HG02759 (cell line): ENCODE results near the gene MCAM.

Source experiments
- ATAC-seq: cut with Tn5 transposase; IDR thresholded peaks from one replicate; pipeline ENCODE4 v1.9.1; 2021; ENCODE audit warnings: mild to moderate bottlenecking, moderate library complexity; ENCODE audit not compliant: unreplicated experiment

The MCAM gene, protein sequence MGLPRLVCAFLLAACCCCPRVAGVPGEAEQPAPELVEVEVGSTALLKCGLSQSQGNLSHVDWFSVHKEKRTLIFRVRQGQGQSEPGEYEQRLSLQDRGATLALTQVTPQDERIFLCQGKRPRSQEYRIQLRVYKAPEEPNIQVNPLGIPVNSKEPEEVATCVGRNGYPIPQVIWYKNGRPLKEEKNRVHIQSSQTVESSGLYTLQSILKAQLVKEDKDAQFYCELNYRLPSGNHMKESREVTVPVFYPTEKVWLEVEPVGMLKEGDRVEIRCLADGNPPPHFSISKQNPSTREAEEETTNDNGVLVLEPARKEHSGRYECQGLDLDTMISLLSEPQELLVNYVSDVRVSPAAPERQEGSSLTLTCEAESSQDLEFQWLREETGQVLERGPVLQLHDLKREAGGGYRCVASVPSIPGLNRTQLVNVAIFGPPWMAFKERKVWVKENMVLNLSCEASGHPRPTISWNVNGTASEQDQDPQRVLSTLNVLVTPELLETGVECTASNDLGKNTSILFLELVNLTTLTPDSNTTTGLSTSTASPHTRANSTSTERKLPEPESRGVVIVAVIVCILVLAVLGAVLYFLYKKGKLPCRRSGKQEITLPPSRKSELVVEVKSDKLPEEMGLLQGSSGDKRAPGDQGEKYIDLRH

DNA sequence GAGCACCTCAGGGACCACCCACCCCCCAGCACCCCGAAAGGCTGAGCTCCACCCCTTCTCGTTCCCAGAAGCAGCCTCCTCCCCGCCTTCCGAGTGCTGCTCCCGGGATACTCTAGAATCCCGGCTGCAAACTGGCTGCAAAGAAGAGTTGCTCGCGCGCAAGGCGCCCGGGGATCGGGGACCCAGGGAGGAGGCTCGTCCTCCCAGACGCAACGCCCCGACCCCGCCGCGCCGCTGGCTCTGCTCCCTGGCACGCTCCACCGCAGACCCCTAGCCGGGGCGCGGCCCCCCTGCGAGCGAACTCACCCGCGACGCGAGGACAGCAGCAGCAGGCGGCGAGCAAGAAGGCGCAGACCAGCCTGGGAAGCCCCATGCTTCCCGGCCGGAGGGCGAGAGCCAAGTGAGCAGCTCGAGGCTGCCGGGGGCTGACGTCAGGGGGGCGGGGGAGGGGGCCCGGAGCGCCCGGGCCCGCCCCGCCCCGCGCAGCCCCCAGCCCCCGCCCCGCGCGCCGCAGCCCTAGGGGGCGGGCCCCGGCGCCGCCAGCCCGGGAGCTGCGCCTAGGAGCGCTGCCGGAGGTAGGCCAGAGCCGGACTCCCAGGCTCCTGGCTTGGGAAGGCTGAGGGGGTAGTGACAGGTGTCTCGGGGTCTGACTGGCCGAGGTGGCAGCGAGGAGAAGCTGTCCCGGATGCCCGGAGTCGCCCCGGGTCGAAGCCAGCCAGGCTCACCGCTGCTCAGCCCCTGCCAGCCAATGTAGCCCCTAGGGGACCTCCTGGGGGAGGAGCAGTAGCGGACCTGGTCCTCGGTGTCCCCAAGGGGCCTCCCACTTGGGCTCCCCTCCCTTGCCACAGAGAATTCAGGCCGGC lies at the start of gene MCAM:
Gene MCAM (minus strand): TSS at position 402 of the 863 bp plus-strand sequence. CDS start 29 bp downstream, at position 373.
- no peak for ATAC-seq

DNA sequence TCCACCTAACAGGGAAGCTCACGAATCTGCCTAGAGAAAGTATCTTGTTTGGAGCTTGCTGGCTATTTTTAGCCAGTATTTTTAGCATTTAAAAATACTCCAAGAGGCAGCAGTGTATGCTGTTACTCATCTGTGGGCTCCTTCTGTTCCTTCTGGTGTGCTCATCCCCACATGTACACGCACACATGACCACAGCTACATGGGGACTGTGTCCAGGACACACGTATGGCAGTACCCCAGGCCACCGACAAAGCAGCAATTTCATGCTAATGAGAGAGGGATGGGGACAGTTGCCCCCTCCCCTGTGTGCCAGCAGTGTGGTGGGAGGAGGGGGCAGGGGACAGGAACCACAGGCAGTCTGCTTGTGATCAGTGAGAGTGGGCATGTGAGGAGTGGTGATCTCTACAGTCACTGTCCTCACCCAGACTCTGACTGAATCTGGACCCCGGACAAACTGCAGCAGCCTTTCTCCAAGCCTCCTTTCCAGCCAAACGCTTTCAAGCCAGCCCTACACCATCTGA lies 48.2 kb upstream of the MCAM start:
- ATAC-seq = no peak

DNA sequence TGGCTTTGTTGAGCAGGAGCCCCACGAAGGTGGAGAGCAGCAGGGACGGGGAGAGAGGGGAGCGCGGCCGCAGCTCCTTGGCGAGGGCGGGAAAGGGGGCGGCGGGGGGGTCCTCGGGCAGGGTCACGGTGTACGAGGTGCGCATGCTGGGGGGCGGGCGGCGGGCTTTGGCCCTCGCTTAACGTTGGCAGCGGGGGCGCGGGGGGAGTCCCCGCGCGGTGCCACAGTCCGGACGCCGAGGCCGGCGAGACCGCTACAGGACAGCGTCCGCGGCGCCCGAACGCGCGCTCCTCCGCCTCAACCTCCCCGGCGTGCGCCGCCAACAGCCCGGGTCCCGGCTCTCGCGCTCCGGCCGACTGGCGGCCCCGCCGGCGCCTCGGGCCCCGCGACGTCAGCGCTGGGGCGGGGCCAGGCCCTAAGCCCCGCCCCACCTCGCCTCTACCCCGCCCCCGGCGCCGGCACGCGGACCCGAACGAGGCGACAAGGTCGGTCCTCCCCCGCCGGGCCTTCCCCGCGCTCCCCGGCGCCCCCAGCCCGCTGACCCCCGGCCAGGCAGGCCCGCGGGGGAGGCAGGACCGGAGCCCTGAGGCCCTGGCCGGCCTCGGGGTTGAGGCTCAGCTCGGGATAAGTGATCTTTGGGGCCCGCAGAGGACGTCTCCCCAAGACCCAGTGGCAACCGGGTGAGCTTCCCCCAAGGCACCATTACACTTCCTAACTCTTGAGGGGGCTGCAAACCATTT lies 47.1 kb upstream of the MCAM start:
- ATAC-seq = no peak

DNA sequence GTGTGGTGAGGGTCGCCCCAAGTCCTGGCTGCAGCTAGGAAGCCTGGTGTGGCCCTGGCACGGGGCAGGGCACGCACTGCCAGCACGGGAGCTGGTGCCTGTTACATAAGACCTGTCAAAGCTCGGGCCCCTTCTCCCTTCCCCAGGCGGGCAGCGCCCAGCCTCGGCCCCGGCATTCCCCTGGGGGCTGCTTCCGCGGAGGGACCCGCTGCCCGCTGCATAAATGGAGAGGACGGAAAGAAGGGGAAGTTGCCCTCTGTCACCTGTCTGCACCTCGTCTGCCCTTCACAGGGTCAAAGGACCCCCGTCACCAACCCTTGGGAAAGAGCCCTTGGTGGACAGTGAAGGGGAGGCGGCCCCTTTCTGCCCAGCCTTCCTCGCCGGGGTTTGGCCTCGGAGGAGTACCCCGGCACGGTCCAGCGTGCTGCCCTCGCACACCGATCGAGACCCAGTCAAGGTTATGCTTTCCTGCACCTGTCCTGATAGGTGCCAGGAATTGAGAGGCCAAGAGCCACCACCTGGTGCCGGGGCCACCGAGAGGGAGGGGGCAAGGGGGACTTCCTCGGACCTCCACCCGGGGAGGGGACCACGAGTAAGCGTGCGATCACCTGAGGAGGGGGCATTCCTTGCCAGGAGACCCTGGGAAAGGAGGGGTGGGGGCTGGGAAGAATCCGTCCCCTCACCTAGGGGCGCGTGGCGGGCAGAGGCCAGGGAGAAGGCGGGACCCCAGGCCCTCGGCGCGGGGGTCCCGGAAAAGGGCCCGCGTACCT lies 46.3 kb upstream of the MCAM start:
- no peak for ATAC-seq

DNA sequence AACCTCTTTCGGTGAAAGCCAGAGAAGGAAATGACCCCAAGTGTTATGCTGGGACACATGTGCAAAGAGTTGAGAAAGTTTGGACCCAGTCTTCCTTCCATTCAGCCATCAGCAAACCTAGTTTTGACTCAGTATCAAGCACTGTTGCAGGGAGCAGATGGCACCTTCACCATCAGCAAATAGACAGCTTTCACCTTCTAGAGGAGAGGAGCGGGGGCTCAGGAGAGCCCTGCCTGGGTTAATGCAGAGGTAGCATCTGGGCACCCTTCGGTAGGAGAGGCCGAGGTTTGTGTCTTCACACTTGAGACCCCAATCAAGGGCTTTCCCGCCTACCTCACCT lies 45.8 kb upstream of the MCAM start:
- no peak for ATAC-seq

DNA sequence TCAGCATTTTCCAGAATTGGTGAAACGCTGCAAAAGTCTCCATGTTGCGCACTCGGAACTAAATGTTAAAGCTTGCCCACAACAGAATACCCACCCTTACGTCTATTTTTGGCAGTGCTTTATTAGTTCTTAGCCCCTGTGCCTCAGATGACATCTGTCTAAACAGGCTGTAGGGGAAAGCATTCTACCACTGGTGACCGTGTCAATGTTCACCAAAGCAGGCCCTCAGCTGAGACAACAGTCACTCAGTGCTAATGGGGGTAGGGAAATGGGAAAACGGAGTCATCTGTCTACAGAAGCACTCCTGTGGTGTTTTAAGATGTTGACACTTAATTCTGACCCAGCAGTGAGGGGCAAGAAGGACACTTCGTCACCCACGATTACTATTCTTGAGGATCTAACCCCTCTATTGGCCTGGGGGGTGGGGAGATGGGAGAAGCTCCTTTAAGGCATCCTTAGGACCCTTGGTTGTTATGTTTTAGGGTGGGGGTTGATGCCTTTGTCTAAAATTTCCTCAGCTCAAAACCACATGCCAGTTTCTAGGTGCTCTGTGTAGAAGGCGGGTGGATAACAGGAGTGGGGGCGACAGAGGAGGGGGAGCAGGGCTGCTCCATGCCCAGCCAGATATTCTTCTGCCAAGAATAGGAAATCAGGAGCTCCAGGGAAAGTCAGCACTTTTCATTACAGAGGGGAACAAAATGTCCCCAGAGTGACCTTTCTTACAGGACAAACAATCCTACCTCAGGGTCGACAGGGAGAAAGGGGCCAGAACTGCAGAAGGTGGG lies 45.2 kb upstream of the MCAM start:
- no peak for ATAC-seq

DNA sequence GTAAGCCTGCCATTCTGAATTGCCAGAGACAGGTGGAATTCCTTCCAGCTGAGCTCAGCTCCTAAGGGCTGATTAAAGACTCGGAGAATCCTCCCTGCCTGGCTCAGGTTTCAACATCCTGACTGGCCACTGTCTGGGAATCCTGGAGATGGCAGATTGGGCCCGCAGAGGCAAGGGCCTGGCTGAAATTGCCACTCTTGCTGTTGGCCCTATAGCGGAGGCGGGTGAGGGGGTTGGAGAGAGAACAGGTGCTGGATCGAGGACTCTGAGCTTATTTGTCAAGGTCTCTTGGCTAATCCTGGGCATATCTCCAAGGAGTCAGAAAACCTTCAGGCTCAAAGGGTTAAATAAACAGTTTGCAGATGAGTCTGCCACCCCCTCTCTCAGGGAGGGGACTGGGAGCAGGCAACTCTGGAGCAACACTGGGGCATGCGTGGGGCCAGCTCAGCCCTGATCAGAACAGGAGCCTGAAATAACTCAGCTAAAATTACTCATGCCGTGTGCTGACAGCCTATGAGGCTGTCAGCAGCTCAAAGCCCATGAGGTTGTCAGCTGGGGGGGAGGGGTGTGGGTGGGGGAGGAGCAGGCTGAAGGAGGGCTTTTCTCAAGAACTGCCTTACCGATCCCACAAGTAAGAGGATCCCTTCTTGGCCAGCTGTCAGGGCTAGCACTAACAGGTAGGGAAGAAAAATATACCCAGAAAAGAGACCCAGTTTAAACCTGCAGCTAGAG lies 44.3 kb upstream of the MCAM start:
- no peak for ATAC-seq

DNA sequence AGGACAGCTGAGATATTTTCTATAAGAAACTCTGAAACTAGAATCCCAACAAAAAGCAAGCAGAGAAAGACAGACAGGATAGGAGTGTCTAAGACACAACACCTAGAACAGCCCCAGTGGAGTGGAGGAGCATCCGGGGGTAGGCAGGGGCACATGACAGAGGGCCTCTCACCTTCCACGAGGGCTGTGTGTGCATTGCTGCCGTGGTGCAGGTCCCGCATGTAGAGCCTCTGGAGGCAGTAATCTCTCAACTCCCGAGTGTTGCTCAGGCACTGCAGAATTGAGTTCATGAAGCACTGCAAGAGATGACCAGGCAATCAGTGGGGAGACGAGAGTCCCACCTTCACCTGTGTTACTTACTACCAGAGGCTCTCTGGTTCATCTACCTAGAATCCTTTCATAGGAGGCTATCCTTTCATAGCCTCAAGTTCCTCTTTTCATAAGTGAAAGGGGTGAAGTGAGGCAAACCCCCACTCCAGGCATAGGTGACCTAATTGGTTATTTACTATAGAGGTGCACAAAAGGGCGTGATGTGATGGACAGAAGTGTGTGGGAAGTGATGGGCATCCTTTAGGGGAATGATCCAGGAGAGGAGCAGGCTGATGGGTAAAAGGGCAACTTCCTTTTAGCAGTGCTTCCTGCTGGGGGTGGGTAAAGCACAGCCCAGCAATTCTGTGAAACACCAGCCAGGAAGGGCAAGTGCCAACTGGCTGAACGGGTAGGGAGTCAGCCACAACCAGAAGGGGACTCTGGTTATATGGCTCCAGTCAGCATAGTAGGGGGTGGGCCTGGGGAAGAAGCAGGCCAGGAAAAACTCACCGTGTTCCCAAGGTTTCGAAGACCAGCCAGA lies 42.7 kb upstream of the MCAM start:
- no peak for ATAC-seq

DNA sequence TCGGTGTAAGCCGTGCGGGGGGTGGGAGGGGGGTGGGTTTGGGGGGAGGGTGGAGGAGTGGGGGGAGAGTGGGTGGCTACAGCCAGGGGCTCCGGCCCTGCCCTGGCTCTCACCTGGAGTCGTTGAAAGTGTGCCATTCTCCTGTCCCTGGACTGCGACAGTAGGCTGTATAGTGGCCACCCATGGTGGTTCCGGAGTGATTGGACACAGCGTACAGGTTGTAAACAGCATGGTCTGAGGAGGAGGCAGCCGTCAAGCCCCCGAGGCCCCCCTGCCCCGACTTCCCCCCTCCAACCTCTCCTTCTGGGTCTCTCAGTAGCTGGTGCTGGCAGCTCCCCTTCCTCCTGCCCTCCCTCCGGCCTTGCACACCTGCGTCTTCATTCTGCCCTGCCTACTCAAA lies 40.1 kb upstream of the MCAM start:
- no peak for ATAC-seq

DNA sequence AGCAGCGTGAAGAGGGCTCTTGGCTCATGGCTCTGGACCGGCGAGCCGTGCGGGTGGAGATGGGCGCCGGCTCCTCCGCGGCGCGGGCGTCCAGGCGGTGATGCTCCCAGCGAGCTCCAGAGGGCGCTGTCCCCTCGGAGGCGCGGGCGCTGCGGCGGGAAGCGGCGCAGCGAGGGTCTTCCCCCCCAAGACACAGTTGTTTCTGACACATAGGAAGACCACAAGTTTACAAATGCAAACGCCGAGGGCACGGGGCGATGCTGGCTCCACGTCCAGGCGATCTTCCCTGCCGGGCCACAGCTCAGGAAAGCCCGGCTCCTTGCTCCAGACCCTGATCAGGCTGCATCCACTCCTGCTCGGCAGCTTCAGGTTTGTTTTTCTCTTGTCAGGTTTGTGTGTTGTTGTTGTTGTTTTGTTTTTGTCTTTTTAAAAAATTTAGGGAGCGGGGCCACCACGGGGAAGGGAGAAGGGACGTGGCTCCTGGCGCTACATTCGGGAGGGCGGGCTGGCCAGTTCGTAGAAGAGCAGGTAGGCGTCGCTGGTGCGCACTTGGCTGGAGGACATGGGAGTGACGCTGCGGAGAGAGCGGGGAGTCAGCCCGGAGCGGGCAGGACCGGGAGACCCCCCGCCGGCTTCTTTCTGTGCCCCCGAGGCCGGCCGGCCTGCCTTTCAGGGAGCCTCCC lies 39.6 kb upstream of the MCAM start:
- peak; percentile 72 for ATAC-seq

DNA sequence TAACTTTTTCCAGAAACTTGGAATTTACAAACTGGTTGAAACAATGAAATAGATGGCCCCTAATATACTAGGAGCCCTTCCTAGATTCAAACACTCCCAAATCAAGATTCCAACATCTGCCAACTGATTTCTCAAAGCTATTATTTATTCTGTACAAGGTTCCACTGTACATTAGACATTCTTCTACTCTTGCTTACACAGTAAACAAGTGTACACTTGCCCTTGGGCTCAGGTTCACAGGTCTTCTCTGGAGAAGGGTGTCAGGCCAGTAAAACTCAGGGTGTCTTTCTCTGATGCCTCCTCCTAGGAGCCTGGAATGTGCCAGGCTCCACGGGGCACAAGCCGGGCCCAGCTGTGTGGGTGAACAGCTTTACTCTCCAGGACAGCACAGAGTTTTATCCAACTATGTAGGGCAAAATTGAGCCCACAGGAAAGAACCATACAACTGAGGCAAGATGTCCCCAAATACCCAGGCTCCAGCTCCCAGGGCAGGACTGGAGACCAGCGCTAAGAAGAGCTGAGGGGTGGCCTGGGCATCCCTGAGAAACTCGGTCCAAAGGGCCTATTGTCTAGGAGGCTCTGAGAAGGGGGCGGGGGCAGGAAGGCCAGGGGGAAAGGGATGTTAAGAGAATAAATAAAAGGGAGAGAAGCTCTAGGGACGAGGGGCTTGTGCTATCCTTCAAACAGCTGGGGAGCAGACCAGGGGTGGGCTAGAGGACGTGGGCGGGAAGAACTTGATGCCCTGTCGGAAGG lies 38.3 kb upstream of the MCAM start:
- no peak for ATAC-seq

DNA sequence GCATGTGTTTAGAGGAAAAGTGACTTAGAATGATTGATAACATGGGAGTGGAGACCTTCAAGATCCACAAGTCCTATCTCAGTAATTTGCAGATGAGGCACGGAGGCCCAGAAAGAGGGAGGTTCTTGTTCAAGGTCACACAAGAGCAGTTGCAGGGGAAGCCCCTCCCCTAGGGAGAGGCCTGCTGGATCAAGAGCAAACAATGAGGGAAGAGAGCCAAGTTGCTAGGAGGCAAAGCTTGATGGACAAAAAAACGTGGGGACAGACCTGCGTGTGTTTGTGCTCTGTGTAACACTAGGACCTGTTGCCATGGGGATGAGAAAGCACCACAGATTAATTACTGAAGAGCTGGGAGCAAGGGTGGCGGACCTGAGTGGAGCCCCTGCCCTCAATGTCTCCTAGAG lies 35.9 kb upstream of the MCAM start:
- no peak for ATAC-seq

DNA sequence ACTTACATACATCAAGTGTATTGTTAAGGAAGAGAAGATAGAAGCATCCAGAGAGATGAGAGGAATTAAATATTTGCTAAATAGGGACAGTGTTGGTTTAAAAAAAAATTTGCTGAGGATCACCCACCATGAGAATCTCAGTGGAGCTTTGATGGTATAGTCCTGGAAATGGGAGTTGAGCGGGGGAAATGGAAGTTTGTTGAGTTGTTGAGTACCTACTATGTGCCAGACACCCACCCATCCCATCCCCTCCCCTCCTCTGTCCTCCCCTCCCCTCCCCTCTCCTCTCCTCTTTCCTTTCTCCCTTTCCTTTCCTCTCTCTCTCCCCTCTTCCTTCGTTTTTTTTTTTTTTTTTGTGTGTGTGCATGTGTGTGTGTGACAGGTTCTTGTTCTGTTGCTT lies 34.3 kb upstream of the MCAM start:
- no peak for ATAC-seq

DNA sequence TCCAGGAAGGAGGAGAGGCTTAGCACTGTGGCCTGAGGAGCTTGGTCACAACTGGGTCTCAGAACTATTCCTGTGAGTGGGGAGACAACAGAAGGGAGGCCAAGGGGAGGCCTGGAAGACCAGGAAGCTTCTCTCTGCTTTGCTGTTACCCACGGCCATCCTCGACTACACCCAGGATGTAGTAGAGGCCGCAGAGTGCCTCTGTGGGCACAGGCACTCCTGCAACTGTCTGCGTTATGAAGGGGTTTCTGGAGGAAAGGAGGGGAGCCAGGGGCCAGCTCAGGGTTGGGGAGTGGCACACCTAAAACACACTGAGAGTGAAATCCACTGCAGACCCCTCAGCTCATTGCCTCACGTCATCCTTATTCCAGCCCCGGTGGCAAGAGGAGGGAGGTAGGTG lies 33.4 kb upstream of the MCAM start:
- no peak for ATAC-seq

DNA sequence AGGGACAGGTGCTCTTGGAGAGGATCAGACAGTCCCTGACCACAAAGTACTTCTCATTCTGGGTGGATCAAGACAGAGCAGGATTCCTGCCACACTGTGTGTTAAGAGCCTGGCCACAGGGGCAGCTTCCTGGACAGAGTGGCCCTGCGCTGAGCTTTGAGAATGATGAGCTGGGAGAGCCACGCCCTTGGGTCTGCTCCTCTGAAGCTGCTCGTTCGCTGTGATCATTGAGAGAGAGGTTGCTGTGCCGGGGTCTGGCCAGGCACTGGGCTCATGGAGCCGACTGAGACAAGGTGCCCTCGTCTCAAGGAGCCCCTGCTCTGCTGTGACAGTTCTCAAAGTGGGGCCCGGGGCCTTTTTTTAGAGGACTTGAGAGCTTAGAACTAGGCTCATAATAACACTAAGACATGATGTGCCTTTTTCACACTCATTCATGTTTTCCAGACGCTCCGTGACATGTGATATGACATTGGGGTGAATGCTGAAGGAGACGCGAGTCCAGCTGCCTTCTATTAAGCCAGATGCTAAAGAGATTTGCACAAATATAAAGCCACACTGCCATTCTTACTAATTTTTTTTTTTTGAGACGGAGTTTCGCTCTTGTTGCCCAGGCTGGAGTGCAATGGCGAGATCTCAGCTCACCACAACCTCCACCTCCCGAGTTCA lies 31.1 kb upstream of the MCAM start:
- ATAC-seq = no peak

DNA sequence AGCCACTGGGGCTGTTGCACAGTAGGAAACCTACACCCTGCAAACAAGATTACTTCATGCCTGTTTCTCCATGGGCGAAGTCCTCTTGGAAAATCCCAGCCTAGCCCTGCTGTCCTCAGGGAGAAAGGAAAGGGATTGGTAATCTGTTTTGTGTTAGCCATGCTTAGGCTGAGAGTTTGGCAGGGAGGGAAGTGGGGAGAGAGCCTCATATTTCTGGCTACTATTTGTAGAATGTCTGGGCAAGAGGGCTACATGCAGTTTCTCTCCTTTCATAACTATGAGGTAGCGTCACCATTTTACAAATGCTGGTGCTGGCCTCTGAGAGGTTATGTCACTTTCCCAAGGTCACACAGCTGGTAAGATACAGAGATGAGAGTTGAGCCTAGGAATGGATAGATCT lies 30.3 kb upstream of the MCAM start:
- no peak for ATAC-seq
